ENCODE data around the gene ACTR5.

- TF ChIP-seq CTCF (IDR thresholded peaks at IDR 0.05; ENCODE audit: low read depth, low read length, missing input control) = no peak
- no peak for TF ChIP-seq MAX (IDR thresholded peaks at IDR 0.05)
- no peak for TF ChIP-seq TAF1 (conservative IDR thresholded peaks at IDR 0.05)
- no peak for TF ChIP-seq EGR1 (IDR thresholded peaks at IDR 0.05; ENCODE audit: low read depth in 2 of 2)
- no peak for TF ChIP-seq YY1 (IDR thresholded peaks at IDR 0.05)
- TF ChIP-seq, protein P1, sequence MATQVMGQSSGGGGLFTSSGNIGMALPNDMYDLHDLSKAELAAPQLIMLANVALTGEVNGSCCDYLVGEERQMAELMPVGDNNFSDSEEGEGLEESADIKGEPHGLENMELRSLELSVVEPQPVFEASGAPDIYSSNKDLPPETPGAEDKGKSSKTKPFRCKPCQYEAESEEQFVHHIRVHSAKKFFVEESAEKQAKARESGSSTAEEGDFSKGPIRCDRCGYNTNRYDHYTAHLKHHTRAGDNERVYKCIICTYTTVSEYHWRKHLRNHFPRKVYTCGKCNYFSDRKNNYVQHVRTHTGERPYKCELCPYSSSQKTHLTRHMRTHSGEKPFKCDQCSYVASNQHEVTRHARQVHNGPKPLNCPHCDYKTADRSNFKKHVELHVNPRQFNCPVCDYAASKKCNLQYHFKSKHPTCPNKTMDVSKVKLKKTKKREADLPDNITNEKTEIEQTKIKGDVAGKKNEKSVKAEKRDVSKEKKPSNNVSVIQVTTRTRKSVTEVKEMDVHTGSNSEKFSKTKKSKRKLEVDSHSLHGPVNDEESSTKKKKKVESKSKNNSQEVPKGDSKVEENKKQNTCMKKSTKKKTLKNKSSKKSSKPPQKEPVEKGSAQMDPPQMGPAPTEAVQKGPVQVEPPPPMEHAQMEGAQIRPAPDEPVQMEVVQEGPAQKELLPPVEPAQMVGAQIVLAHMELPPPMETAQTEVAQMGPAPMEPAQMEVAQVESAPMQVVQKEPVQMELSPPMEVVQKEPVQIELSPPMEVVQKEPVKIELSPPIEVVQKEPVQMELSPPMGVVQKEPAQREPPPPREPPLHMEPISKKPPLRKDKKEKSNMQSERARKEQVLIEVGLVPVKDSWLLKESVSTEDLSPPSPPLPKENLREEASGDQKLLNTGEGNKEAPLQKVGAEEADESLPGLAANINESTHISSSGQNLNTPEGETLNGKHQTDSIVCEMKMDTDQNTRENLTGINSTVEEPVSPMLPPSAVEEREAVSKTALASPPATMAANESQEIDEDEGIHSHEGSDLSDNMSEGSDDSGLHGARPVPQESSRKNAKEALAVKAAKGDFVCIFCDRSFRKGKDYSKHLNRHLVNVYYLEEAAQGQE (IDR thresholded peaks at IDR 0.05) = no peak
- no peak for TF ChIP-seq RAD21 (IDR thresholded peaks at IDR 0.05)
- TF ChIP-seq GABPA (IDR thresholded peaks at IDR 0.05 in 1 of 2, conservative IDR thresholded peaks at IDR 0.05 in 1 of 2) = no peak
- no peak for TF ChIP-seq NR2F2 (IDR thresholded peaks at IDR 0.05)
- TF ChIP-seq RXRA (IDR thresholded peaks at IDR 0.05) = no peak
- no peak for TF ChIP-seq JUND (IDR thresholded peaks at IDR 0.05)
- TF ChIP-seq HNF4A (conservative IDR thresholded peaks at IDR 0.05) = no peak
- no peak for TF ChIP-seq SP1 (IDR thresholded peaks at IDR 0.05)
- no peak for TF ChIP-seq FOXA2 (IDR thresholded peaks at IDR 0.05)
These were observed 43.0 kb downstream of the ACTR5 start for GRCh38 chr20:38791291-38791690.

Data from liver (tissue), 3 donors.